ENCODE results near the gene BMP2K.

The BMP2K gene

GRCh38 chr4:78776079-78776728 lies at the start of gene BMP2K:
TSS of gene BMP2K (plus strand) at chr4:78776350. CDS start at chr4:78776544, 194 bp downstream.
- peak within 1 kb of the TSS; percentile 94 to 95 for H3K4me3 ChIP-seq (ENCODE audit: low read length in 2 of 2)
- peak within 1 kb of the TSS; percentile 99 for H3K27ac ChIP-seq (ENCODE audit: low read length)
- no peaks in the 10 kb centered on the region for H3K9me3 ChIP-seq (ENCODE audit: control insufficient read depth in 2 of 2, low read length in 2 of 2)
- H3K9ac ChIP-seq (ENCODE audit: low read length in 2 of 2) = peak within 1 kb of the TSS; percentile 100
- H3K4me1 ChIP-seq (ENCODE audit: control insufficient read depth, insufficient read depth, low read length) = no peaks in the 10 kb centered on the region
- no peaks in the 10 kb centered on the region for H3K36me3 ChIP-seq (ENCODE audit: control insufficient read depth in 2 of 2, insufficient read depth in 2 of 2, low read length in 2 of 2)
- H3K27me3 ChIP-seq (ENCODE audit: control insufficient read depth in 1 of 2, insufficient read depth in 2 of 2, low read length in 2 of 2) = no peaks in the 10 kb centered on the region

GRCh38 chr4:78726546-78726945 lies 49.6 kb upstream of the BMP2K start:
- Histone ChIP-seq H3K9ac (ENCODE audit: low read length in 2 of 2) (no peak overlapping the region), H3K9me3 (ENCODE audit: control insufficient read depth in 2 of 2, low read length in 2 of 2) (no peaks in the 10 kb centered on the region), H3K36me3 (ENCODE audit: control insufficient read depth in 2 of 2, insufficient read depth in 2 of 2, low read length in 2 of 2) (no peaks in the 10 kb centered on the region), H3K27ac (ENCODE audit: low read length) (no peak overlapping the region), H3K4me1 (ENCODE audit: control insufficient read depth, insufficient read depth, low read length) (no peaks in the 10 kb centered on the region), H3K4me3 (ENCODE audit: low read length in 2 of 2) (no peak overlapping the region), H3K27me3 (ENCODE audit: control insufficient read depth in 1 of 2, insufficient read depth in 2 of 2, low read length in 2 of 2) (no peaks in the 10 kb centered on the region)

GRCh38 chr4:78732332-78733104 lies 43.6 kb upstream of the BMP2K start:
- Histone ChIP-seq H3K4me3 (ENCODE audit: low read length in 2 of 2) (no peak overlapping the region), H3K27ac (ENCODE audit: low read length) (no peak overlapping the region), H3K27me3 (ENCODE audit: control insufficient read depth in 1 of 2, insufficient read depth in 2 of 2, low read length in 2 of 2) (no peaks in the 10 kb centered on the region), H3K9me3 (ENCODE audit: control insufficient read depth in 2 of 2, low read length in 2 of 2) (no peaks in the 10 kb centered on the region), H3K9ac (ENCODE audit: low read length in 2 of 2) (no peak overlapping the region), H3K4me1 (ENCODE audit: control insufficient read depth, insufficient read depth, low read length) (no peaks in the 10 kb centered on the region), H3K36me3 (ENCODE audit: control insufficient read depth in 2 of 2, insufficient read depth in 2 of 2, low read length in 2 of 2) (no peaks in the 10 kb centered on the region)

DNA sequence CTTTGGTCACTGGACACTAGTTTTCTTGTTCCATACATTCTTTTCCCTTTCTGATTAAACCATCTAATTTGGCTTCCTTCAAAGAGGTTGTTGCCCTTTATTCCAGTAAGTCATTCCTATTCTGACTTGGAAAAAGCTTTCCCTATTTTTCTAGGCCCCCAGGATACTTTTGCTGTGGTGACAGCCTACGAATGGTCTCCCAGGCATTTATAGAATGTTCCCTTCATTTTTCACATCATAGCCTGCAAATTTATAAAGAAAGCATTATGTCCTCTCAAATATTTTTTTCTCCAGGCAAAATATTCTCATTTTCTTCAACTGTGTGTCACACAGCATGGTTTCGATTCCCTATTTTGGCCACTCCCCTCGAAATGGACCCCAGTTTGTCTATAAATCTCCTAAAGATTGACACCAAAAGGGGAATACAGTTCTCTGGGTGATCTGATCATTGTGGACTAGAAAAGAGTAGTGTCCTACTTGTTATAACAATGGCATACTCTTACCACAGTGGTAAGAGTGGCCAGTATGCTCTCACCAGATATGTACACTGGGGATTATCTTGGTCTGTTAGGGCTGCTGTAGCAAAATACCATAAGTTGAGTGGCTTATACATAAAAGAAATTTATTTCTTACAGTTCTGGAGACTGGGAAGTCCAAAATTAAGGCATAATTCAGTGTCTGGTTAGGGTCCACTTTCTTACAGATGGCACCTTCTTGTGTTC lies 41.5 kb upstream of the BMP2K start:
- Histone ChIP-seq H3K9ac (ENCODE audit: low read length in 2 of 2) (no peak overlapping the region), H3K27me3 (ENCODE audit: control insufficient read depth in 1 of 2, insufficient read depth in 2 of 2, low read length in 2 of 2) (no peaks in the 10 kb centered on the region), H3K9me3 (ENCODE audit: control insufficient read depth in 2 of 2, low read length in 2 of 2) (no peaks in the 10 kb centered on the region), H3K36me3 (ENCODE audit: control insufficient read depth in 2 of 2, insufficient read depth in 2 of 2, low read length in 2 of 2) (no peaks in the 10 kb centered on the region), H3K4me3 (ENCODE audit: low read length in 2 of 2) (no peak overlapping the region), H3K27ac (ENCODE audit: low read length) (no peak overlapping the region), H3K4me1 (ENCODE audit: control insufficient read depth, insufficient read depth, low read length) (no peaks in the 10 kb centered on the region)

DNA sequence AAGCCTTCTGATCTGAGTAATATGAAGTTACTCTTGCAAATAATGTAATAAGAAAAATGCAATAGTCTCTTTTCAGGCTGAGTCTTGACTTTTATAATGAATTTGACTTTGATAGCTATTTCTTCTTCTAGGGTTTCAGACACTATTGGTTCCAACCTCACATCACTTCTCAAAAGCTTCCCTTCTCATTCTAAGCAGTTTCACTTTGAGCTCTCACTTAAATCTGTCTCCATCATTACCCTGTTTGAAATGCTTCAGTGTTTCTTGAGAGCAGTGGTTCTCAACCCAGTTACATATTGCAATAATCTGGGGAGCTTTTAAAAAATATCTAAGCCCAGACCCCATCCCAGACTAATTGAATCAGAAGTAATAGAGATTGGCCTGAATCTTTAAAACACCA lies 40.5 kb upstream of the BMP2K start:
- Histone ChIP-seq H3K4me1 (ENCODE audit: control insufficient read depth, insufficient read depth, low read length) (no peaks in the 10 kb centered on the region), H3K9ac (ENCODE audit: low read length in 2 of 2) (no peak overlapping the region), H3K4me3 (ENCODE audit: low read length in 2 of 2) (no peak overlapping the region), H3K9me3 (ENCODE audit: control insufficient read depth in 2 of 2, low read length in 2 of 2) (no peaks in the 10 kb centered on the region), H3K27ac (ENCODE audit: low read length) (no peak overlapping the region), H3K36me3 (ENCODE audit: control insufficient read depth in 2 of 2, insufficient read depth in 2 of 2, low read length in 2 of 2) (no peaks in the 10 kb centered on the region), H3K27me3 (ENCODE audit: control insufficient read depth in 1 of 2, insufficient read depth in 2 of 2, low read length in 2 of 2) (no peaks in the 10 kb centered on the region)

DNA sequence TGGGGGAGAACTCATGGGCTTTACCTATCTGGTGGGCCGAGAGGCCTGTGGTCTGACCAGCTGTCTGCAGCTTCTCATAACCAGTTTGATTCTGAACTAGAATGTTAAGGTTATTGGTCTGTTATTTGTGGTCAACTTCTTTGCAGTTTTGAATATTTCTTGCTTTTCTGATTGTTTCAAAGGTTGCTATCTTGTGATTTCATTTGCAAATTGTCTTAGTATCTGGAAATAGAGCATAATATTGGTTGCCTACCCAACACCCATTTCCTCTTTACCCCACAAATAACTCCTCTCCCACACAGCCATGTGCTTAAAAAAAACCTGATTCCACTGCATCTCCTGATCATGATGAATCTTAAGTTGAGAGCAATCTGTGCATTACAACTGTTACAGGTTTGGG lies 39.1 kb upstream of the BMP2K start:
- Histone ChIP-seq H3K27ac (ENCODE audit: low read length) (no peak overlapping the region), H3K4me1 (ENCODE audit: control insufficient read depth, insufficient read depth, low read length) (no peaks in the 10 kb centered on the region), H3K36me3 (ENCODE audit: control insufficient read depth in 2 of 2, insufficient read depth in 2 of 2, low read length in 2 of 2) (no peaks in the 10 kb centered on the region), H3K9me3 (ENCODE audit: control insufficient read depth in 2 of 2, low read length in 2 of 2) (no peaks in the 10 kb centered on the region), H3K27me3 (ENCODE audit: control insufficient read depth in 1 of 2, insufficient read depth in 2 of 2, low read length in 2 of 2) (no peaks in the 10 kb centered on the region), H3K4me3 (ENCODE audit: low read length in 2 of 2) (no peak overlapping the region), H3K9ac (ENCODE audit: low read length in 2 of 2) (no peak overlapping the region)

DNA sequence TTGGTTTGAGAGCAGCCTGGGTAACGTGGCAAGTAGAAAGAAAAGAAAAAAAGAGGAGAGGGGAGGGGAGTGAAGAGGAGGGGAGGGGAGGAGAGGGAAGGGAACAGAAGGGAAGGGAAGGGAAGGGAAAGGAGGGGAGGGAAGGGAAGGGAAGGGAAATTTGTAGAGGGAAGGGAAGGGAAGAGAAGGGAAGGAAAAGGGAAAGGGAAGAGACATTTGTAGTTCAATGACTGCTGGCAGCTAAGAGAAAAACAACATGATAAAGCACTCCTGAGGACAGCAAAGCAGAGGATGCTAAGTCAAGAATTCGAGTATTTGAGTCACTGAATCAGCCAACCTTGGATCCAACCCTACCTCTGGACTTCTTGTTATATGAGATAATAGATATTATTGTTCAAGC lies 38.2 kb upstream of the BMP2K start:
- Histone ChIP-seq H3K36me3 (ENCODE audit: control insufficient read depth in 2 of 2, insufficient read depth in 2 of 2, low read length in 2 of 2) (no peaks in the 10 kb centered on the region), H3K4me3 (ENCODE audit: low read length in 2 of 2) (no peak overlapping the region), H3K9me3 (ENCODE audit: control insufficient read depth in 2 of 2, low read length in 2 of 2) (no peaks in the 10 kb centered on the region), H3K9ac (ENCODE audit: low read length in 2 of 2) (no peak overlapping the region), H3K27me3 (ENCODE audit: control insufficient read depth in 1 of 2, insufficient read depth in 2 of 2, low read length in 2 of 2) (no peaks in the 10 kb centered on the region), H3K4me1 (ENCODE audit: control insufficient read depth, insufficient read depth, low read length) (no peaks in the 10 kb centered on the region), H3K27ac (ENCODE audit: low read length) (no peak overlapping the region)

- Histone ChIP-seq H3K36me3 (ENCODE audit: control insufficient read depth in 2 of 2, insufficient read depth in 2 of 2, low read length in 2 of 2) (no peaks in the 10 kb centered on the region), H3K27me3 (ENCODE audit: control insufficient read depth in 1 of 2, insufficient read depth in 2 of 2, low read length in 2 of 2) (no peaks in the 10 kb centered on the region), H3K9me3 (ENCODE audit: control insufficient read depth in 2 of 2, low read length in 2 of 2) (no peaks in the 10 kb centered on the region), H3K27ac (ENCODE audit: low read length) (no peak overlapping the region), H3K4me3 (ENCODE audit: low read length in 2 of 2) (no peak overlapping the region), H3K4me1 (ENCODE audit: control insufficient read depth, insufficient read depth, low read length) (no peaks in the 10 kb centered on the region), H3K9ac (ENCODE audit: low read length in 2 of 2) (no peak overlapping the region)
These were observed 33.9 kb upstream of the BMP2K start for GRCh38 chr4:78742300-78742699.

GRCh38 chr4:78747475-78747922 lies 28.7 kb upstream of the BMP2K start:
- Histone ChIP-seq H3K4me1 (ENCODE audit: control insufficient read depth, insufficient read depth, low read length) (no peaks in the 10 kb centered on the region), H3K27ac (ENCODE audit: low read length) (no peak overlapping the region), H3K9ac (ENCODE audit: low read length in 2 of 2) (no peak overlapping the region), H3K4me3 (ENCODE audit: low read length in 2 of 2) (no peak overlapping the region), H3K27me3 (ENCODE audit: control insufficient read depth in 1 of 2, insufficient read depth in 2 of 2, low read length in 2 of 2) (no peaks in the 10 kb centered on the region), H3K9me3 (ENCODE audit: control insufficient read depth in 2 of 2, low read length in 2 of 2) (no peaks in the 10 kb centered on the region), H3K36me3 (ENCODE audit: control insufficient read depth in 2 of 2, insufficient read depth in 2 of 2, low read length in 2 of 2) (no peaks in the 10 kb centered on the region)

DNA sequence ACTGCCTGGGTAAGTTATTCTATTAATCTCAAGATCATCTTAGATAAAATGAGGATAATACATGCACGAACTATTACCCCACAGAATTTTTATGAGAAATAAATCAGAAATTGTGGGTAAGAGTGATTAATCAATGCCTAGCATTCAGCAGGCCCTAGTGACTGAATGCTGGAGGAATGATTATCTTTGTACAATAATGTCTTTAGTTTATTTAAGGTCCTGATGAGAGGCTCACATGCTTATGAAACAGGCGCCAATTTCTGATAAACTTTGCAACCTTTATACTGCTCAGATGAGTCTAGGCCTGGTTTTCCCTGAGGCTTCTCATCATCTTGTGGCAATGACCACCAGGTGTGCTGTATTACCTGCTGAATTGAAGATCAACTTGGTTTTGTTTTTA lies 27.8 kb upstream of the BMP2K start:
- no peaks in the 10 kb centered on the region for H3K27me3 ChIP-seq (ENCODE audit: control insufficient read depth in 1 of 2, insufficient read depth in 2 of 2, low read length in 2 of 2)
- H3K9me3 ChIP-seq (ENCODE audit: control insufficient read depth in 2 of 2, low read length in 2 of 2) = no peaks in the 10 kb centered on the region
- no peak overlapping the region for H3K9ac ChIP-seq (ENCODE audit: low read length in 2 of 2)
- H3K36me3 ChIP-seq (ENCODE audit: control insufficient read depth in 2 of 2, insufficient read depth in 2 of 2, low read length in 2 of 2) = no peaks in the 10 kb centered on the region
- no peak overlapping the region for H3K27ac ChIP-seq (ENCODE audit: low read length)
- H3K4me1 ChIP-seq (ENCODE audit: control insufficient read depth, insufficient read depth, low read length) = no peaks in the 10 kb centered on the region
- H3K4me3 ChIP-seq (ENCODE audit: low read length in 2 of 2) = no peak overlapping the region
